ENCODE data around the gene PODXL2.

The PODXL2 gene

DNA sequence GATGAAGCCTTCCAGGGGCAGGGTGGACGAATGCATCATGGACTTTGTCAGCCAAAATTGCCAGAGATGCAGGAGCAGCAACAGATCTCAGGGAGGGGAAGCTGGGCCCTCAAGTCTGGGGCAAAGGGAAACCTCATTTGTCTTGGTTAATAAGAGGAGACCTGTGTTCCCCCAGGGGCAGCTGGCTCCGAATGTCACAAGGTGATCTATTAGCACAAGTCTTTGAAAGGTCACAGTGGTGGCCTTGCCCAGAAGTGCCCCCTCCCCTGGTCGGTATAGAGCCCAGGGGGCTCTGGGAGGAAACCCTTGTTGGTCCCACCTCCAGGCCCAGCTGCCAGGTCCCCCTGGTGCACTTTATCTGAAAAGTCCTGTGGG is 89.9 kb downstream of the PODXL2 start:
- DNase-seq (ENCODE audit: insufficient read length, low spot score) = no peak
- no peak for TF ChIP-seq POLR2A (IDR thresholded peaks at IDR 0.05; ENCODE audit: low read depth, low read length)
- no peak for FAIRE-seq

DNA sequence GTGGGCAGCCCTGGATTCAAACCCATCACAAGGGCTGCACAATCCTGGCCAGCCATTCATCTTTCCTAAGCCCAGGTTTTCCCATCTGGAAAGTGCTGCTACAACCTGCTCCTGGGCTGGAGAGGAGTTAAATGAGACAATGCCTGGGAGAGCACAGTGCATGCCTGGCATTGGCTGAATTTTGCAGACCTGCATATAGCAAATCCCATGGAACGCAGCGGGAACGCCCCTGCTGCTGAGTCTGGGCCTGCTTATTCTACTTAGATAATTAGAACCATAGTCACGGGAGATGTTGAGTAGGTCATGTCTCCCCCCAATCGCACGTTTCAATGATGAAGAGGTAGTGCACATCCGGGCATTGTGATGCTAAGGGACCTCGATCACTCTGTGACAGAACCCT is 90.4 kb downstream of the PODXL2 start:
- FAIRE-seq = no peak
- no peak for TF ChIP-seq POLR2A (IDR thresholded peaks at IDR 0.05; ENCODE audit: low read depth, low read length)
- no peak for DNase-seq (ENCODE audit: insufficient read length, low spot score)

DNA sequence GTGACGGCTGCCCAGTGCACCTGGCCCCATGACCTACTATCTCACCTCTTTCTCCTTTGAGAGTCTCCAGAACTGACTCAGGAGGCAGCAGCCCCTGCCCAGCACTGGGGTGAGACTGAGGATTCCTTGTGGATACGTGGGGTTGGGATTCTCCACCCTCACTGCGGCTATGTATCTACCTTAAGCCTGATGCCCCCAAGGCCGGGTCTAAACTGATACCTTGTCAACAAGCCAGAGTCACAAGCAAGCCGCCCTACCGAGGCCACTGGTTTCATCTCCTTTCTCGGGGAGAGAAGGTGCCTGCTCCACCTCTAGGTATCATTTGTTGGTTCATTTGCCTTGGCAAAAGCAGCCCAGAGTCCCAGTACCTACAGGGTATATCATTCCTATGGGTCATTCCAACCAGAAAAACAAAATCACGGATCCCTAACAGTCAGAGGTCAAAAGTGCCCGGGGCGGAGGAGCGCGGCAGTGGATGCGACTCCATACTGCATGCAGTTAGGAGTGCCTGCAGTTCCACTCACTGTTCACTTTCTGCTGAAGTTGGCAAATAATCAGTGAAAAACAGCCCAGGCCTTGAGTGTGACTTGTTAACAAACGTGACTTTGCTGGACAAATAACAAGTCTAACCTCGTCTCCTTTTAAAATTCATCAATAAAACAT is 91.3 kb downstream of the PODXL2 start:
- DNase-seq (ENCODE audit: insufficient read length, low spot score) = no peak
- FAIRE-seq = no peak
- no peak for TF ChIP-seq POLR2A (IDR thresholded peaks at IDR 0.05; ENCODE audit: low read depth, low read length)

DNA sequence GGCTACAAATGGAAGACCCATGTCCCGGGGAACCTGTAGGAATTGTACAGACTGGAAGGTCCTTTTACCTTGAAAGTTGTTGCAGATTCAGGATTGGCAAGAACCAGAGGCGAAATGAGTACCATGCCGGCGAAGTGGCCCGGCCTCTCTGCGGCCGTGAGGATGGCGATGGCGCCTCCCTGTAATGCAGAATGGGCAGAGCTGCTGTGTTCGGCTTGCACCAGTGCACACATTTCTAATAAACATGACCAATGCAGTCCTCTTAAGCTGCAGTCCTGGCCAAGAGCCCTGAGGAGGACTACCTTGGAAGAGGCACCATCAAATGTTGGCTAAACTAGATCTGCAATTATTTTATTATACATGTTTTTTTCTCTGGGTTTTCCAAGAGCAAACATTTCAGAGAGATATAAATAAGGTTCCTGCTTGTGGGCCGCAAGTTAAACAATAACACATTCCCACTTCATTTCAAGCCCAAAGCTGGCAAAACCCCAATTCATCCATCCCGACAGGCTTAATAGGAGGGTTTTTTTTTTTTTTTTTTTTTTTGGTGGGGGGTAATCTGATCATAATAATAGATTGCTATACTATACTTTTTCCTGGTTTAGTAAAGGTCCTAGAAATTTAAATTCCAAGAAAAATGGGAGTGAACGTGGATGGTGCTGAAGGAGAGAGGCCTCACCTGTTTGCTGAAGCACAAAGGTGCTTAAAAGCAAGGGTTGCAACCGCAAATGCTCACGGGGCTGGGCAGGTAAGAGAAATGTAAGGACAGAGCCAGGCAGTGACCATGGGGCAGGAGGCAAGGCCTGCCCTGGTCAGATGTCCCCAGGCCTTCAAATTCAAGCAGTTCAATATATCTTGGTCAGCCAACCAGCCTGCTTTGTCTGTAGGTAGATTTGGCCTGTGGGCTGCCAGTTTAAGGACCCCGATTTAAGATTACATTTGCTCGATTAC is 92.3 kb downstream of the PODXL2 start:
- FAIRE-seq (no peak), DNase-seq (ENCODE audit: insufficient read length, low spot score) (no peak)
- TF ChIP-seq POLR2A (IDR thresholded peaks at IDR 0.05; ENCODE audit: low read depth, low read length) = no peak

DNA sequence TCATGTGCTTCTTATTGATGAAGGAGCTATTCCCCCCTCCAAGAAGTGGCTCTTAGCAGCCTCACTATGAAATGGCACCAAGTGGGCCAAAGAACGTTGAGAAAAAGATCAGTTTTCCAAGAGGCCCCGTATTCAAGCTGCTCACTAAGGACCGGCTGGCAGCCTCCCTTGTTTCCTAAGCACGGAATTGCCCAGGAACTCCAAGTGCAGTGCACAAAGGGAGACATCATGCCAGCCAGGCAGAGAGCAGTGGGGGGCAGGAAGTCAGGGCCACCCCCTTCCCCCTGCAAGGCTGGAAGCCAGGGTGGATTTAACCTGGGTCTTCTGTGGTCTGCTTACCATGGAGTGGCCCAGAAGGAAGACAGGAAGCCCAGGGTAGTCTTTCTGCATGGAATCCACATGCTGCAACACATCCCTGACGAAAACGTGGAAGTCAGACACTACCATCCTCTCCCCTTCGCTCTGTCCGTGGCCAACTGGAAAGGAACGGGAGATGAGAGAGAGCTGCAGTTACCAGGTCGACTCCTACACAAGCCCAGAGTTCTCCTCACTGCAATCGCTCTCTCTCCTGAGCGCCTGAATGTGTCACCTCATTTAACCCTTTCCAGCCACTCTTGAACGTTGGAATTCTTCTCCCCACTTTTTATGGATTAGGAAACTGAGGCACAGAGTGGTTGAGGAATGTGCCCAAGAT is 93.3 kb downstream of the PODXL2 start:
- DNase-seq (ENCODE audit: insufficient read length, low spot score) (no peak), FAIRE-seq (no peak)
- TF ChIP-seq POLR2A (IDR thresholded peaks at IDR 0.05; ENCODE audit: low read depth, low read length) = no peak
